Aorta (tissue), 5 donors: Measurements from ENCODE around the gene PRKAR1B. TPM values are rescaled to one million over a fixed set of nuclear protein-coding genes. Genes with fewer than 3 reads are reported as not detected.
A peak's percentile ranks its signal among the peaks of the same experiment; 100 is the strongest.
"Not testable (repeated sequence)": the region's sequence is repeated elsewhere in the genome, so short reads cannot be mapped to it uniquely, and the experiment has no call there.

Experiments
- ATAC-seq: fragments of 200-7000 bp; cut with Tn5 transposase; one replicate; pipeline ENCODE4 v1.9.1; 2022; ENCODE audit warnings: moderate library complexity; ENCODE audit not compliant: low FRiP score
- DNase-seq, 2 donors: peaks; one replicate each; pipeline ENCODE4 v3.0.0-alpha.2; 2020
- H3K27ac ChIP-seq, 2 donors: one replicate each; pipeline ENCODE4 v1.5.1; 2013; ENCODE audit warnings: low read length in 2 of 2, mild to moderate bottlenecking in 2 of 2, moderate library complexity in 2 of 2, control low read depth in 1 of 2, inconsistent platforms in 1 of 2, low read depth in 1 of 2
- H3K27me3 ChIP-seq, 2 donors: one replicate each; pipeline ENCODE4 v1.6.1; 2013; ENCODE audit warnings: control low read depth in 1 of 2, low read length in 1 of 2, mild to moderate bottlenecking in 1 of 2, moderate library complexity in 1 of 2; ENCODE audit not compliant: insufficient read depth in 2 of 2, control insufficient read depth in 1 of 2
- H3K36me3 ChIP-seq, 2 donors: one replicate each; pipeline ENCODE4 v1.6.1; 2013; ENCODE audit warnings: control low read depth in 1 of 2, low read length in 1 of 2, mild to moderate bottlenecking in 1 of 2; ENCODE audit not compliant: insufficient read depth in 2 of 2, control insufficient read depth in 1 of 2
- H3K4me1 ChIP-seq, 2 donors: one replicate each; pipeline ENCODE4 v1.6.1; 2013; ENCODE audit warnings: low read length in 2 of 2, control low read depth in 1 of 2, mild to moderate bottlenecking in 1 of 2, moderate library complexity in 1 of 2; ENCODE audit not compliant: insufficient read depth in 2 of 2, control insufficient read depth in 1 of 2
- H3K4me3 ChIP-seq, 2 donors: one replicate each; pipeline ENCODE4 v1.5.1; 2013; ENCODE audit warnings: low read length in 2 of 2, control low read depth in 1 of 2, mild to moderate bottlenecking in 1 of 2
- H3K9me3 ChIP-seq: one replicate; pipeline ENCODE4 v1.6.1; 2013; ENCODE audit warnings: mild to moderate bottlenecking, low read length; ENCODE audit not compliant: control insufficient read depth
- WGBS, 2 donors: extraction: QIAGEN DNeasy Blood & Tissue Kit; methylation state at CpG; one replicate each; pipeline ENCODE4 v1.1.7; 2013; 5-methylcytosine and 5-hydroxymethylcytosine counted together
- intact Hi-C, 2 donors: fragments of 100-400 bp; cut with DNase I; formaldehyde crosslinking; loops; one replicate each; pipeline versions ENCODE4 v1.14.2 to v1.15.0; 2022
- polyA plus RNA-seq, 2 donors: library from polyadenylated mRNA; stranded (reverse); fragments of 200-250 nt; gene quantifications; one replicate each; pipeline ENCODE4 v1.2.3, GENCODE V29; 2013
- total RNA-seq, 2 donors: library from RNA; stranded (reverse); fragmentation: NEBNext Ultra II Directional; extraction: Animal tissue kit (Norgen Biotek cat#: 25700); gene quantifications; one replicate each; pipeline ENCODE4 v1.2.1, GENCODE V29; 2021
- donor health status: healthy with polysubstance abuse.
- donor health status: Bipolar disorder and iron deficiency.
- donor health status: DM: no; HTN: no; CAD: no.
- donor health status: DM: no; HTN: no; CAD: no.
- donor health status: DM: yes; HTN: yes; CAD: no.

Gene PRKAR1B
- total and polyA plus RNA-seq, 4 donors, result 6.6 to 16.2 (median 14.1) TPM

GRCh38 chr7:657010-657409, 70.1 kb downstream of the PRKAR1B start:
- WGBS, 2 donors, result 90 to 96% methylated on average over 3 of the region's 3 CpGs
- H3K4me3 ChIP-seq, intact Hi-C loops, H3K27ac ChIP-seq, H3K9me3 ChIP-seq, H3K36me3 ChIP-seq, H3K4me1 ChIP-seq, DNase-seq, H3K27me3 ChIP-seq, ATAC-seq: not testable (repeated sequence)

DNA sequence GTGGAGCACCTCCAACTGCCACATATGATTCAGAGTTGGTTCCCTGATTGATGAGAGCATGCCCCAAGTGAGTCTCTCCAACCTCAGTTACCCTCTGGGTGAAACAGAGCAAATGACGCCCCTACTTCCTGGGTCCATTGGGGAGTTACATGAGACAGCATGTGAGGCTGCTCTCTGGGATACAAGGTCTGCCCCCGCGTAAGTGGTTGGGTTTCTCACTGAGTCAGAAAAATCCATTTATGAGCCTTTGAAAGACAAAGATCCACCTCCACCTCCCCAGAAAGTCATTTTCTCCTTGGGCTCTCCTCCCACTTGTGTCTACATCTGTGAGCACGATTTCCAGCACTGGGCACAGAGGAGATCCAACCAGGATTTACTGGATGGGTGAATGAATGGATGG, 71.3 kb downstream of the PRKAR1B start:
- WGBS, 2 donors, result 97 to 98% methylated on average over 4 of the region's 4 CpGs
- intact Hi-C loops, result no loop called here

DNA sequence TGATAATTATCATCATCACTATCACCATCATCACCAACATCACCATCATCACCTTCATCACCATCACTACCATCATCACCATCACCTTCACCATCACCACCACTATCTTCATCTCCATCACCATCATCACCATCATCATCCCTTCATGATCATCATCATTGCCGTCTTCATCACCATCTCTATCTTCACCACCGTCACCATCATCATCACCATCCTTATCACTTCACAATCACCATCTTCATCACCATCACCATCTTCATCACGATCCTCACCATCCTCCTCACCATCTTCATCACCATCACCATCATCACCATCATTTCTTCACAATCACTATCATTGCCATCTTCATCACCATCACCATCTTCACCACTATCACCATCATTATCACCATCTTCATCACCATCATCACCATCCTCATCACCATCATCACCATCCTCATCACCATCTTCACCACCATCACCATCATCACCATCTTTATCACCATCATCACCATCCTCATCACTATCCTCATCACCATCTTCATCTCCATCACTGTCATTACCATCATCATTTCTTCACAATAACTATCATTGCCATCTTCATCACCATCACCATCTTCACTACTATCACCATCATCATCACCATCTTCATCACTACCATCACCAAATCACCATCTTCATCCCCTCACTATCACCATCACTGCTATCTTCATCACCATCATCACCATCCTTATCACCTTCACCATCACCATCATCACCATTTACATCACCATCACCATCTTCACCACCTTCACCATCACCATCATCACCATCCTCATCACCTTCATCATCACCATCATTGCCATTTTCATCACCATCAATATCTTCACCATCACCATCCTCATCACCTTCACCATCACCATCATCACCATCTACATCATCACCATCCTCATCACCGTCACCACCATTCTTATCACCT, 73.0 kb downstream of the PRKAR1B start:
- H3K27ac ChIP-seq, result no peak overlapping the region
- H3K36me3 ChIP-seq, result no peaks in the 10 kb centered on the region
- ATAC-seq, result no peak
- no peaks in the 10 kb centered on the region for H3K4me1 ChIP-seq
- intact Hi-C loops, result no loop called here
- H3K4me3 ChIP-seq, result no peak overlapping the region
- 97 to 98% methylated on average over 4 of the region's 4 CpGs for WGBS, 2 donors
- H3K27me3 ChIP-seq, result no peaks in the 10 kb centered on the region
- no peaks in the 10 kb centered on the region for H3K9me3 ChIP-seq
- no peak for DNase-seq

More for the DNA sequence above, 71.3 kb downstream of the PRKAR1B start:
- H3K4me3 ChIP-seq, result no peak overlapping the region
- ATAC-seq (no peak), DNase-seq (no peak)
- H3K4me1 ChIP-seq, result no peaks in the 10 kb centered on the region
- H3K27me3 ChIP-seq, result no peaks in the 10 kb centered on the region
- H3K27ac ChIP-seq, result no peak overlapping the region
- no peaks in the 10 kb centered on the region for H3K9me3 ChIP-seq
- no peaks in the 10 kb centered on the region for H3K36me3 ChIP-seq

GRCh38 chr7:652881-653280, 74.2 kb downstream of the PRKAR1B start:
- ATAC-seq (no peak), DNase-seq (no peak)
- Histone ChIP-seq H3K36me3 (no peaks in the 10 kb centered on the region), H3K27me3 (no peaks in the 10 kb centered on the region), H3K27ac (no peak overlapping the region), H3K4me1 (no peaks in the 10 kb centered on the region), H3K4me3 (no peak overlapping the region), H3K9me3 (no peaks in the 10 kb centered on the region)
- 96 to 97% methylated on average over 4 of the region's 4 CpGs for WGBS, 2 donors
- intact Hi-C loops, result no loop called here

DNA sequence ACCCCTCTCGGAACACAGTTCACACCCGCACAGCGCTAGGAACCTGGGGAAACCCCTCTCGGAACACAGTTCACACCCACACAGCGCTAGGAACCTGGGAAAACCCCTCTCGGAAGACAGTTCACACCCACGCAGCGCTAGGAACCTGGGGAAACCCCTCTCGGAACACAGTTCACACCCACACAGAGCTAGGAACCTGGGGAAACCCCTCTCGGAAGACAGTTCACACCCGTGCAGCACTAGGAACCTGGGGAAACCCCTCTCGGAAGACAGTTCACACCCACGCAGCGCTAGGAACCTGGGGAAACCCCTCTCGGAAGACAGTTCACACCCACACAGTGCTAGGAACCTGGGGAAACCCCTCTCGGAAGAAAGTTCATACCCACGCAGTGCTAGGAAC, 74.9 kb downstream of the PRKAR1B start:
- H3K27me3 ChIP-seq, H3K36me3 ChIP-seq, ATAC-seq, H3K4me1 ChIP-seq, H3K9me3 ChIP-seq, H3K4me3 ChIP-seq, intact Hi-C loops, H3K27ac ChIP-seq, DNase-seq: not testable (repeated sequence)
- 98 to 99% methylated on average over 17 of the region's 17 CpGs for WGBS, 2 donors

DNA sequence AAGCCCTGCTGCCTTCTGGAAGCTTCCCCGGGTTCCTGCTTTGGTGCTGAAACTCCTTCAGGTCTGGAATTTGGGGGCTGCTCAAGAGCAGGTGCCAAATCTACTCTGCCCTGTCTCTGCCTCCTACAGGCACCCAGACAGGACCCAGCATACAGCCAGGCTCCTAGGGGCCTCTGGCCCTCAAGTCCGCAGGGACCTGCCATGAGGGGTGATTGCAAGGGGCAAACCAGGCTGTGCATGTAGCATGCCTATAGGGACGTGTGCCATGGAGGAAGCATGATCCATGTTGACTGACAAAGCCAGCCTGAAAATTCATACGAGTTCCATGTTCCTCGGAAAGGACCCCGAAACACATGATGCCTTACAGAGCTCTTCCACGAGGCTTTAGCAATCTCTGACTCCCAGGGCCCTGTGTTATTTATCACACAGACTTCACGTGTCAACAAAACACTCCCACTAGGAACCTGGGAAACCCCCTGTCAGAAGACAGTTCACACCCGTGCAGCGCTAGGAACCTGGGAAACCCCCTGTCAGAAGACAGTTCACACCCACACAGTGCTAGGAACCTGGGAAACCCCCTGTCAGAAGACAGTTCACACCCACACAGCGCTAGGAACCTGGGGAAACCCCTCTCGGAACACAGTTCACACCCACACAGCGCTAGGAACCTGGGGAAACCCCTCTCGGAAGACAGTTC, 75.9 kb downstream of the PRKAR1B start:
- H3K36me3 ChIP-seq, result no peaks in the 10 kb centered on the region
- no peaks in the 10 kb centered on the region for H3K4me1 ChIP-seq
- 92 to 93% methylated on average over 13 to 14 of the region's 14 CpGs for WGBS, 2 donors
- intact Hi-C loops, result no loop called here
- H3K27ac ChIP-seq, result no peak overlapping the region
- no peaks in the 10 kb centered on the region for H3K9me3 ChIP-seq
- DNase-seq, result no peak
- no peak overlapping the region for H3K4me3 ChIP-seq
- H3K27me3 ChIP-seq, result no peaks in the 10 kb centered on the region
- ATAC-seq, result no peak

DNA sequence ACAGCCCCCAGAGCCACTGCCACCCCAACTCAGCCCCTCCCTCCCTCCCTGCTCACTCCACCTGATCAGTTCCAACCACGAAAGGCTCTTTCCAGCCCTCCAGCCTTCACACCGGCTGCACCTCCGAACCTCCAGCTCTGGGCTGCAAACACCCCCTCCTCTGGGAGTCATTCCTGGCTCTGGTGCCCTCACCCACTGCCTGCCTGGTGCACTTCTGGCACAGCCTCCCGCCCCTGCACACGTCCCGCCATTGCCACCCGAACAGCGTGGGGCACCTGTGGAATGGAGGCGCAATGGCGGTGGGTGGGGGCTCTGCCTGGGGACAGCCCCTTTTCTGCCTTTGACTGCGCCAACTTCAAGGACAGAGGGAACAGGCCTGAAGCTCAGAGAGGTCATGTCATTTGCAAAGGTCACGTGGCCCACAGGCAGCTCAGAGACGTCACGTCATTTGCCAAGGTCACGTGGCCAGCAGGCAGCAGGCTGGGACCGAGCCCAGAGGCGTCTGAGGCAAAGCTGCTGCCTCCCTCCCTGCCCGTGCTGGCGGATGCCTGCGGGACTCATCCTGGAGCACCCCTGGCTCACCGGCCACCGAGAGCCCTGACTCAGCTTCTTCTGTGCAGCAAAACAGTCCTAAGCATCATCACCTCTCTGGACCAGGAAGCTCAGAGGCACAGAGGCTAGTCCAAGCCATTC, 76.6 kb downstream of the PRKAR1B start:
- DNase-seq (peak in 1 of 2 donors; percentile 72), ATAC-seq (no peak)
- Histone ChIP-seq H3K36me3 (no peaks in the 10 kb centered on the region), H3K27ac (no peak overlapping the region), H3K9me3 (no peaks in the 10 kb centered on the region), H3K4me1 (no peaks in the 10 kb centered on the region), H3K27me3 (no peaks in the 10 kb centered on the region), H3K4me3 (no peak overlapping the region)
- whole genome bisulfite sequencing, 2 donors, result 70 to 73% methylated on average over 22 of the region's 22 CpGs
- intact Hi-C loops, result no loop called here

GRCh38 chr7:646951-647350, 80.1 kb downstream of the PRKAR1B start:
- H3K36me3 ChIP-seq, result no peaks in the 10 kb centered on the region
- no peak overlapping the region for H3K27ac ChIP-seq
- intact Hi-C loops, result no loop called here
- WGBS, 2 donors, result 96 to 97% methylated on average over 9 to 11 of the region's 11 CpGs
- no peak overlapping the region for H3K4me3 ChIP-seq
- H3K27me3 ChIP-seq, result no peaks in the 10 kb centered on the region
- no peaks in the 10 kb centered on the region for H3K9me3 ChIP-seq
- no peak for ATAC-seq
- no peaks in the 10 kb centered on the region for H3K4me1 ChIP-seq
- peak in 1 of 2 donors; percentile 43 for DNase-seq
